ENCODE measurements around the gene PLXNB2.
A peak's percentile ranks its signal among the peaks of the same experiment; 100 is the strongest.

The PLXNB2 gene

GRCh38 chr22:50343541-50343935 is 36.1 kb upstream of the PLXNB2 start:
- no peak for DNase-seq (ENCODE audit: low read depth)
- TF ChIP-seq CTCF (IDR thresholded peaks at IDR 0.05; ENCODE audit: insufficient read depth, low read depth, low read length, missing control alignments): no peak
- peak overlapping the region; percentile 61 for H3K4me3 ChIP-seq (ENCODE audit: low read length)

- no peak for TF ChIP-seq CTCF (IDR thresholded peaks at IDR 0.05; ENCODE audit: insufficient read depth, low read depth, low read length, missing control alignments)
- DNase-seq (ENCODE audit: low read depth): peak; percentile 72
- H3K4me3 ChIP-seq (ENCODE audit: low read length): peak within 1 kb of the TSS; percentile 61
Measured at GRCh38 chr22:50342651-50343540, 35.5 kb upstream of the PLXNB2 start, which contains the start of gene PPP6R2. Gene PPP6R2, plus strand, starts transcription at chr22:50343327. Its CDS starts 50,582 bp downstream, at chr22:50393909.

DNA sequence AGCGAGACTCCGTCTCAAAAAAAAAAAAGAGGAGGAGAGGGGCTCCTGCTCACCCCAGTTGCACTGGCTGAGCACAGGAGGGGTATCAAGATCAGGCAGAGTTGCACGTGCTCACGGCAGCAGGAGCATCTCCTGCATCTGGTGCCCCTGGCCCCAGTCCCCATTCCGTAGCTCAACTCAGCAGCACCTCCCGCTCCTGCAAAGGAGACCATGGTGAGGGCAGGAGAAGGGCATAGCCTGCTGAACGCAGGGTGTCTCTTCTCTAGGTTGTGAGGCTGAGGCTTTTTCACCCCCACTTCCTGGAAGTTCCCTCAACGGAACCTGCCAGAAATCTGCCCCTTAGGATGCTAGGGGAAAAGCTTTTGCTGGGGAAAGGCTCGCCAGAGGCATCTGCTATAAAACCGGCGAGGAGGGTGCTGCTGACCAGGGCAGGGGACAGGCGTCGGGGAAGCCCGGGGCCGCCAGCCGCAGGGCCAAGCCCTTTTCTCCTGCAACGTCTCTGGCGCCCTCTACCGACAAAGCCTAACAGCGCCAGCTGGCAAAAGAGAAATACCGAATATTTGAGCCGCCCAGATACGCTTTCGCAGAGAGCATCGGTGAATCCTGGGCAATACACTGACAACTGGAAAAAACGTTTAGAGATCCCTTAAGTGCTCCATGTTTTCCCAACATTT is 34.7 kb upstream of the PLXNB2 start:
- peak; percentile 95 for TF ChIP-seq CTCF (IDR thresholded peaks at IDR 0.05; ENCODE audit: insufficient read depth, low read depth, low read length, missing control alignments)
- DNase-seq (ENCODE audit: low read depth): peak; percentile 84

GRCh38 chr22:50339945-50340879 is 32.8 kb upstream of the PLXNB2 start:
- no peak for DNase-seq (ENCODE audit: low read depth)
- TF ChIP-seq CTCF (IDR thresholded peaks at IDR 0.05; ENCODE audit: insufficient read depth, low read depth, low read length, missing control alignments): no peak

More for the DNA sequence above, 34.7 kb upstream of the PLXNB2 start:
- H3K4me3 ChIP-seq (ENCODE audit: low read length): peak overlapping the region; percentile 59

DNA sequence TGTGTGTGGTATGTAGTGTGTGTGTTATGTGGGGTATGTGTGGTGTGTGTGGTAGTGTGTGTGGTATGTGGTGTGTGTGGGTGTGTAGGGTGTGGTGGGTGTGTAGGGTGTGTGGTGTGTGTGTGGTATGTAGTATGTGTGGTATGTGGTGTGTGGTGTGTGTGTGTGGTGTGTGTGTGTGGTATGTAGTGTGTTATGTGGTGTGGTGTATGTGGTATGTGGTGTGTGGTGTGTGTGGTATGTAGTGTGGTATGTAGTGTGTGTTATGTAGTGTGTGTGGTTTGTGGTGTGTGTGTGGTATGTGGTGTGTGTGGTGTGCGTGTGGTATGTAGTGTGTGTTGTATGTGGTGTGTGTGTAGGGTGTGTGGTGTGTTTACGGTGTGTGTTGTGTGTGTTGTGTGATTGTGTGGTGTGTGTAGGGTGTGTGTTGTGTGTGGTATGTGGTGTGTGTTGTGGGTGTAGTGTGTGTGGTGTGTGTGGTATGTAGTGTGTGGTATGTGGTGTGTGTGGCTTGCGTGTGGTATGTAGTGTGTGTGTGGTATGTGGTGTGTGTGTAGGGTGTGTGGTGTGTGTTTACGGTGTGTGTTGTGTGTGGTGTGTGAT is 31.5 kb upstream of the PLXNB2 start:
- no peak overlapping the region for H3K4me3 ChIP-seq (ENCODE audit: low read length)
- no peak for DNase-seq (ENCODE audit: low read depth)
- TF ChIP-seq CTCF (IDR thresholded peaks at IDR 0.05; ENCODE audit: insufficient read depth, low read depth, low read length, missing control alignments): no peak

More at GRCh38 chr22:50339945-50340879, 32.8 kb upstream of the PLXNB2 start:
- no peak overlapping the region for H3K4me3 ChIP-seq (ENCODE audit: low read length)

- TF ChIP-seq CTCF (IDR thresholded peaks at IDR 0.05; ENCODE audit: insufficient read depth, low read depth, low read length, missing control alignments): no peak
- no peak overlapping the region for H3K4me3 ChIP-seq (ENCODE audit: low read length)
- DNase-seq (ENCODE audit: low read depth): no peak
Measured at GRCh38 chr22:50338042-50338573, 30.7 kb upstream of the PLXNB2 start.
